H9 (cell line): Measurements from ENCODE around the gene ZMAT5. TPM values are rescaled to one million over a fixed set of nuclear protein-coding genes. Genes with fewer than 3 reads are reported as not detected.

Experiments
- DNase-seq: peaks from one replicate; pipeline ENCODE4 v3.0.0-alpha.2; 2017
- H2AFZ ChIP-seq: one replicate; pipeline ENCODE4 v1.6.1; 2013; ENCODE audit warnings: mild to moderate bottlenecking, low read length, control low read depth, moderate library complexity
- H2AK5ac ChIP-seq: 2 replicates; pipeline ENCODE4 v1.6.1; 2013; ENCODE audit warnings: low read length, control low read depth, mixed read lengths; ENCODE audit not compliant: insufficient read length
- H2BK120ac ChIP-seq: one replicate; pipeline ENCODE4 v1.6.1; 2013; ENCODE audit warnings: low read depth, mild to moderate bottlenecking, low read length, control low read depth, inconsistent platforms; ENCODE audit not compliant: poor library complexity, severe bottlenecking
- H2BK12ac ChIP-seq: 2 replicates; pipeline ENCODE4 v1.6.1; 2013; ENCODE audit warnings: low read length, control low read depth, mixed read lengths, low read depth; ENCODE audit not compliant: insufficient read length
- H2BK15ac ChIP-seq: 2 replicates; pipeline ENCODE4 v1.6.1; 2013; ENCODE audit warnings: low read depth, low read length, control low read depth
- H2BK20ac ChIP-seq: one replicate; pipeline ENCODE4 v1.6.1; 2013; ENCODE audit warnings: low read depth, mild to moderate bottlenecking, low read length, control low read depth, inconsistent platforms; ENCODE audit not compliant: poor library complexity, severe bottlenecking
- H2BK5ac ChIP-seq: 2 replicates; pipeline ENCODE4 v1.6.1; 2013; ENCODE audit warnings: low read length, control low read depth, mixed read lengths; ENCODE audit not compliant: insufficient read length
- H3K14ac ChIP-seq: 2 replicates; pipeline ENCODE4 v1.6.1; 2013; ENCODE audit warnings: low read length, control low read depth; ENCODE audit not compliant: insufficient read depth
- H3K18ac ChIP-seq: 2 replicates; pipeline ENCODE4 v1.6.1; 2013; ENCODE audit warnings: low read depth, mild to moderate bottlenecking, mixed read lengths, low read length, control low read depth; ENCODE audit not compliant: insufficient read length
- H3K23ac ChIP-seq: 2 replicates; pipeline ENCODE4 v1.6.1; 2013; ENCODE audit warnings: low read length, control low read depth, mixed read lengths, low read depth; ENCODE audit not compliant: insufficient read length
- H3K23me2 ChIP-seq: 2 replicates; pipeline ENCODE4 v1.6.1; 2013; ENCODE audit warnings: low read depth, mild to moderate bottlenecking, mixed read lengths, low read length, control low read depth; ENCODE audit not compliant: insufficient read length, poor library complexity, severe bottlenecking
- H3K27ac ChIP-seq: 2 replicates; pipeline ENCODE4 v1.5.1; 2013; ENCODE audit warnings: low read length, control low read depth, mixed read lengths, low read depth; ENCODE audit not compliant: insufficient read length
- H3K27me3 ChIP-seq: 2 replicates; pipeline ENCODE4 v1.6.1; 2013; ENCODE audit warnings: low read length, control low read depth, inconsistent platforms; ENCODE audit not compliant: insufficient read depth
- H3K4ac ChIP-seq: 2 replicates; pipeline ENCODE4 v1.6.1; 2013; ENCODE audit warnings: low read depth, mild to moderate bottlenecking, control low read depth, inconsistent platforms, low read length, moderate library complexity
- H3K4me1 ChIP-seq: 2 replicates; pipeline ENCODE4 v1.6.1; 2013; ENCODE audit warnings: low read length, control low read depth, inconsistent platforms; ENCODE audit not compliant: insufficient read depth
- H3K4me2 ChIP-seq: 2 replicates; pipeline ENCODE4 v1.6.1; 2013; ENCODE audit warnings: low read length, control low read depth, mixed read lengths; ENCODE audit not compliant: insufficient read length, insufficient read depth
- H3K56ac ChIP-seq: 2 replicates; pipeline ENCODE4 v1.6.1; 2013; ENCODE audit warnings: low read depth, mild to moderate bottlenecking, mixed read lengths, low read length, control low read depth; ENCODE audit not compliant: insufficient read length
- H3K79me1 ChIP-seq: 2 replicates; pipeline ENCODE4 v1.6.1; 2013; ENCODE audit warnings: low read depth, mild to moderate bottlenecking, moderate library complexity, low read length, control low read depth, inconsistent platforms; ENCODE audit not compliant: insufficient read depth, poor library complexity, severe bottlenecking
- H3K79me2 ChIP-seq: 2 replicates; pipeline ENCODE4 v1.6.1; 2013; ENCODE audit warnings: low read length, control low read depth, inconsistent platforms; ENCODE audit not compliant: insufficient read depth
- H3K9ac ChIP-seq: 2 replicates; pipeline ENCODE4 v1.6.1; 2013; ENCODE audit warnings: low read length, control low read depth, mixed read lengths; ENCODE audit not compliant: insufficient read length; ENCODE audit errors: extremely low read depth
- H3K9me3 ChIP-seq: one replicate; pipeline ENCODE4 v1.6.1; 2013; ENCODE audit warnings: low read depth, low read length, inconsistent platforms; ENCODE audit not compliant: control insufficient read depth
- H3T11ph ChIP-seq: one replicate; pipeline ENCODE4 v1.6.1; 2013; ENCODE audit warnings: mild to moderate bottlenecking, low read length, control low read depth, inconsistent platforms
- H4K20me1 ChIP-seq: one replicate; pipeline ENCODE4 v1.6.1; 2013; ENCODE audit not compliant: control insufficient read depth, insufficient read length, insufficient read depth
- H4K5ac ChIP-seq: 2 replicates; pipeline ENCODE4 v1.6.1; 2013; ENCODE audit warnings: low read depth, mild to moderate bottlenecking, mixed read lengths, low read length, control low read depth; ENCODE audit not compliant: insufficient read length
- H4K8ac ChIP-seq: replicated peaks from 2 replicates; pipeline ENCODE4 v1.6.1; 2013; ENCODE audit warnings: low read length, control low read depth, mixed read lengths, low read depth; ENCODE audit not compliant: insufficient read length
- H4K91ac ChIP-seq: 2 replicates; pipeline ENCODE4 v1.6.1; 2013; ENCODE audit warnings: low read depth, mild to moderate bottlenecking, moderate library complexity, mixed read lengths, low read length, control low read depth; ENCODE audit not compliant: insufficient read length
- H3K27ac Mint-ChIP-seq, 3 experiments: 2 replicates in 2 of 3; 3 replicates in 1 of 3; pipeline ENCODE4 v1.8.0; 2020 to 2021; ENCODE audit warnings: mixed read lengths in 3 of 3, mild to moderate bottlenecking in 1 of 3, moderate library complexity in 1 of 3
- H3K27me3 Mint-ChIP-seq: 2 replicates; pipeline ENCODE4 v1.8.0; 2021; ENCODE audit warnings: low read depth, mild to moderate bottlenecking, moderate library complexity, mixed read lengths
- H3K36me3 Mint-ChIP-seq, 3 experiments: 2 replicates in 2 of 3; 3 replicates in 1 of 3; pipeline ENCODE4 v1.8.0; 2020 to 2021; ENCODE audit warnings: low read depth in 3 of 3, mixed read lengths in 3 of 3; ENCODE audit not compliant: insufficient read depth in 1 of 3
- H3K4me1 Mint-ChIP-seq, 2 experiments: 2 replicates each; pipeline ENCODE4 v1.8.0; 2020; ENCODE audit warnings: mixed read lengths in 2 of 2
- H3K4me3 Mint-ChIP-seq, 2 experiments: 2 replicates in 1 of 2; 3 replicates in 1 of 2; pipeline ENCODE4 v1.8.0; 2020 to 2021; ENCODE audit warnings: mild to moderate bottlenecking in 2 of 2, mixed read lengths in 2 of 2, moderate library complexity in 1 of 2
- H3K9me3 Mint-ChIP-seq, 2 experiments: 2 replicates in 1 of 2; 3 replicates in 1 of 2; pipeline ENCODE4 v1.8.0; 2020; ENCODE audit warnings: mild to moderate bottlenecking in 2 of 2, mixed read lengths in 2 of 2, moderate library complexity in 1 of 2
- CTCF ChIP-seq: fragments of 200-600 bp; sonication (generic); conservative IDR thresholded peaks from 3 replicates; pipeline ENCODE4 v1.8.0; 2021; ENCODE audit warnings: antibody characterized with exemption, mild to moderate bottlenecking
- WGBS: extraction: QIAGEN DNeasy Blood & Tissue Kit; methylation state at CpG from one replicate; pipeline ENCODE4 v1.1.7; 2013; ENCODE audit warnings: missing lambda C conversion rate, low lambda C conversion rate, mixed read lengths; ENCODE audit not compliant: insufficient read length; ENCODE audit errors: extremely low coverage; 5-methylcytosine and 5-hydroxymethylcytosine counted together
- total RNA-seq: library from RNA; stranded (reverse); gene quantifications from 2 replicates; pipeline ENCODE4 v1.2.1, GENCODE V29; 2021

Gene ZMAT5
- total RNA-seq, 1 experiment from 2014 or later: 13.9 TPM

GRCh38 chr22:29801153-29801552 lies 34.3 kb upstream of the ZMAT5 start:
- Histone ChIP-seq H3T11ph (no peak overlapping the region), H2BK120ac (no peak overlapping the region), H3K18ac (no peak overlapping the region), H4K20me1 (no peaks in the 10 kb centered on the region), H3K9me3 (no peaks in the 10 kb centered on the region), H3K4me1 (no peaks in the 10 kb centered on the region), H2AFZ (no peak overlapping the region), H3K14ac (no peak overlapping the region), H3K79me2 (no peaks in the 10 kb centered on the region), H3K23me2 (no peaks in the 10 kb centered on the region), H3K9ac (no peak overlapping the region), H2BK15ac (no peak overlapping the region), H4K8ac (no peak overlapping the region), H3K4me2 (no peak overlapping the region), H2BK20ac (no peak overlapping the region), H3K4ac (no peak overlapping the region), H3K79me1 (no peaks in the 10 kb centered on the region), H2BK5ac (no peak overlapping the region), H4K5ac (no peak overlapping the region), H3K27ac (no peak overlapping the region), H2BK12ac (no peak overlapping the region), H3K56ac (no peak overlapping the region), H4K91ac (no peak overlapping the region), H3K23ac (no peak overlapping the region), H2AK5ac (no peak overlapping the region), H3K27me3 (no peaks in the 10 kb centered on the region)
- no peak for TF ChIP-seq CTCF
- Mint-ChIP-seq H3K27ac (peak overlapping the region; percentile 41 to 83 (median 80); a peak in 5 of 7 replicates), H3K4me3 (no peak overlapping the region), H3K9me3 (no peaks in the 10 kb centered on the region), H3K4me1 (peaks cover 6 to 16% of the 10 kb centered on the region in 2 experiments), H3K36me3 (peaks cover 10 to 68% (median 15%) of the 10 kb centered on the region in 3 experiments; a peak in 6 of 7 replicates), H3K27me3 (no peaks in the 10 kb centered on the region)
- no peak for DNase-seq
- no CpG with 5 or more reads among the region's 5 CpGs for whole genome bisulfite sequencing
